ENCODE results near the gene PLXNB2.

DNA sequence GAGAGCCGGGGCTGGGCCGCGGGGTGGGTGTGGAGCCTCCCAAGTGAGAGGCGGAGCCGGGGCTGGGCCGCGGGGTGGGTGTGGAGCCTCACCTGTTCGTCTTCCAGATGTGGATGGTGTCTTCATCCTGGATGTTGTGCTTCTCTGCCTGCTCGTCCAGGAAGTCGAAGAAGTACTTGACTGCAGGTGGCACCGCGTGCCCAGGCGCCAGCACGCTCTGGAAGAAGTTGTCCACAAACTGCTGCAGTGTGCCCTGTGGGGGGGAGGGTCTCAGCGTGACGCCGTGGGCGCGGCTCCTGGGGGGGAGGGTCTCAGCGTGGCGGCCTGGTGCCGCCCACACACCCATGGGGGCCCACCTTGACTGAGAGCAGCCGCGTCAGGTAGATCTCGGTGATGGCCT lies 29.7 kb downstream of the PLXNB2 start:
- TF ChIP-seq, protein P1, sequence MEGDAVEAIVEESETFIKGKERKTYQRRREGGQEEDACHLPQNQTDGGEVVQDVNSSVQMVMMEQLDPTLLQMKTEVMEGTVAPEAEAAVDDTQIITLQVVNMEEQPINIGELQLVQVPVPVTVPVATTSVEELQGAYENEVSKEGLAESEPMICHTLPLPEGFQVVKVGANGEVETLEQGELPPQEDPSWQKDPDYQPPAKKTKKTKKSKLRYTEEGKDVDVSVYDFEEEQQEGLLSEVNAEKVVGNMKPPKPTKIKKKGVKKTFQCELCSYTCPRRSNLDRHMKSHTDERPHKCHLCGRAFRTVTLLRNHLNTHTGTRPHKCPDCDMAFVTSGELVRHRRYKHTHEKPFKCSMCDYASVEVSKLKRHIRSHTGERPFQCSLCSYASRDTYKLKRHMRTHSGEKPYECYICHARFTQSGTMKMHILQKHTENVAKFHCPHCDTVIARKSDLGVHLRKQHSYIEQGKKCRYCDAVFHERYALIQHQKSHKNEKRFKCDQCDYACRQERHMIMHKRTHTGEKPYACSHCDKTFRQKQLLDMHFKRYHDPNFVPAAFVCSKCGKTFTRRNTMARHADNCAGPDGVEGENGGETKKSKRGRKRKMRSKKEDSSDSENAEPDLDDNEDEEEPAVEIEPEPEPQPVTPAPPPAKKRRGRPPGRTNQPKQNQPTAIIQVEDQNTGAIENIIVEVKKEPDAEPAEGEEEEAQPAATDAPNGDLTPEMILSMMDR (IDR thresholded peaks at IDR 0.05): no peak
- no peak for TF ChIP-seq POLR2A (IDR thresholded peaks at IDR 0.05)
